HG03139 (cell line): ENCODE results near the gene KNOP1.
"Not testable (repeated sequence)": the region's sequence is repeated elsewhere in the genome, so short reads cannot be mapped to it uniquely, and the experiment has no call there.

Source experiments
- ATAC-seq: cut with Tn5 transposase; IDR thresholded peaks from one replicate; pipeline ENCODE4 v1.9.1; 2021; ENCODE audit not compliant: unreplicated experiment

The KNOP1 gene

DNA sequence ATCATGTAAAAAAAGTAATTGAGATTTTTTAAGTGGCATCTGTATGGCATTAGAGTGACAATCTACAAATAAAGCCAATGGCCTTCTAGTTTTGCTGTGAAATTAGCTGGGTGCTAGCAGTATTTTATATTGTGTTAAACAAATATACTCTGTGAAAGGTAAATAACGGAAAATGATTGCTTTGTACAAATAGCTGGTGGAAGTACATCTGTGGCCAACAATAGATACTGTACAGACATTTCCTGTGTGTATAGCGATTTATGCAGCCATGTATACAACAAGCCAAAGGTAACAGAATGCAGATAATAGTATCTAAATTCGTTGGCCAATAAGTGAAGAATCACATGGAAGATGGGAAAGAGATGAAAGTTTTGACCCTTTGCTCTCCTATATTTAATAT lies 26.6 kb upstream of the KNOP1 start:
- no peak for ATAC-seq

DNA sequence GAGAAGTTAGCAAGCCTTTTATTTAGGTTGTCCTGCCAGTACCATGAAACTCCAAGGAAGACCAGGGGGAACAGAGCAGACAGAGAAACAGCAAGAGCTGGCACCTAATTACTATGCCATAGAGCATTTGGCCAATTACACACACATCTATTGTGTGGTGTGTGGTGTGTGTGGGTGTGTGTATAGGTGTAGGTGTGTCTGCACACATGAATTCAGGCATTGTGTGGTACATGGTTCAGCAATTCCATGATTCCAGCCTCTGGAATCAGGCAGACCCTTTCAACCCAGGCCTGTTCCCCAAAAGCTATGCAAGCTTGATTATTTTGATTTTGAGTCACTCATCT lies 25.8 kb upstream of the KNOP1 start:
- no peak for ATAC-seq

DNA sequence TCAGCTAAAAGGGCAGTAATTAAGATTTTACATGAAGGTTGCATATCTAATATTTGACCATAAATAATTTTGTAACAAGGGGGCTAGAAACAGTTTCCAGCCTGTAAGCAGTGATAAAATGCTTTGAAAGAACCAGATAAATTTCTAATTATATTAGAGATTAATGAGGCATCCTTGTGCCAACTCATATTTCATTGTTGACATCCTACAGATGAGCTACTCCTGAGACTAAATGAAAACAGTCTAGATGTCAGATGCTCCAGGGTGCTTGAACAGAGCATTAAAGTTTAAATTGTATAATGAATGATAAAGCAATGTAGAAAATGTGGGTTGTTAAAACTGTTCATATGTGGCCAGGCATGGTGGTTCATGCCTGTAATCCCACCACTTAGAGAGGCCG lies 23.3 kb upstream of the KNOP1 start:
- ATAC-seq, result no peak

DNA sequence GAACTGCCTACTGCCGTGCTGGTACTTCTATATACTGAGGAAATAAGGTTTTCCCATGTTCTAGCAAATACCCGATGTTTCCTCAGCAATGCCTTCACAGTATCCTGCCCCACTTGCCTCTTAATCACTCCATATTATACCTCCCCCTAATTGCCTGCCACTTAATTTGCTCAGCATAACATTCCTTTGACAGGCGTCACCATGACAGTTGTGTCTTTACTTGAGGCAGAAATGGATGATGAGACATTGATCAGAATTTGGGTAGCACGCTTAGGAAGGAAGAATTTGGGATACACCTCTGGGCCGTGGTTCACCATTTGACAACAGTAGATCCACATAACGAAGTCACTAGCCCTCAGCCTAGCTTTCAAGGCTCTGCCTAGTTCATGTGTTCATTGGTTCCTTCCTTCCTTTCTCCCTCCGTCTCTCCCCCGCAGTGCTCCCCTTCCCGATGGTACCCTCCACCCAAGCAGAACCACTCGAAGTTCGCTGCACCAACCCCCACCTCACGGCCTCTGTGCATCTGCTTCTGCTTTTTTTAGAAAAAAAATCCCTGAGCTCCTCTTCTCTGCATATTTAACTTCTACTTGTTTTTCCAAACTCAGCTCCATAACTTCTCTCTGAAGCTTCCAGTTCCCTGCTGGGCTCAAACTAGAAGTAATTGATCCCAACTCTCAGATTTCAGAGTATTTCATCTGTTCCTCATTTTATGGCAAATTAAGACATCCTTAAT lies 19.4 kb upstream of the KNOP1 start:
- no peak for ATAC-seq

DNA sequence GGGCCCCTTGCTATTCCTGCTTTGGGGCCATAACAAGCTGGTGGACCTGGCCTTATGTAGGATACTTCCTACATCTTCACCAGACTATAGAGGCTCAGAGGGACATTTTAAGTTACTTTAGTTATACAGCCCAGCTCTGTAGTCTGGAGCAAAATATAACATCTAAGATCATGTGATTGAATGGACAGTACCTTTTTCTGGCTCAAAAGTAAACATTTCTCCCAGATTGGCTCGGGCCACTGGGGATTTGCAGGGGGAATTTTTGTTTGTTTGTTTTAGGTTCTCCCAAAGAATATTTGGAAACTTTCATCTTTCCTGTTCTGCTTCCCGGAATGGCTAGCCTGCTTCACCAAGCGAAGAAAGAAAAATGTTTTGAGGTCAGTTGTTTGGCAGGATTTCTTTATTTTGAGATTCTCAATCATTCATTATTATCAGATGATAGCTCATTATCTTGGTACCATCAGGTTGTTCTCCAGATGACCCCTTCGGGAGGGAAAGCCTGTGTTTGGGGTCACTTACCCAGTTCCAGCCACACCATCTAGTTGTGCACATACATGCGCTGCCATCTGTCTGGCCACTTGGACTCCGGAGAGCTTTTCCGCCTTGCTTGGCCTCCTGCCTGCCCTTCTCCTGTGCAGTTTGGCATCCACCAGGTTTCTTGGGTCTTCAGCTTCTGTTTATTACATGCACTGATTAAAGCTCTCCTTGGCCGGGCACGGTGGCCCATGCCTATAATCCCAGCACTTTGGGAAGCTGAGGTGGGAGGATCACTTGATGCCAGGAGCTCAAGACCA lies 17.2 kb upstream of the KNOP1 start:
- ATAC-seq, result no peak

DNA sequence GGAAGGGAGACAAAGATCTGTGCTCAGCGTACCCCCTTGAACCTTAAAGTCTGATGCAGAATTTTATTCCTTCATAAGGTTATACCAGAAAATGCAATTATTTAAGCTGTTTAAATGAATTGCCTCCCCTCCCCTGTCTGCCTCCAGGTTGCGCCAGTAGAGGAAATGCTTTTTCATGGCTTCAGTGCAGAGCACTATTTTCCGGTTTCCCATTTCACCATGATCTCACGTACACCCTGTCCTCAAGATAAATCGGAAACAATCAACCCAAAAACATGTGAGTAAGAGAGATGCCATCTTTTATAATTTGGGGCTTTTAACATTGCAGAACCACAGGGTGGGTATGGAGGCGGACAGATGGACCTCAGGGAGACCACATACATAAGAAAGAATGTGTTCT lies 15.5 kb upstream of the KNOP1 start:
- no peak for ATAC-seq

DNA sequence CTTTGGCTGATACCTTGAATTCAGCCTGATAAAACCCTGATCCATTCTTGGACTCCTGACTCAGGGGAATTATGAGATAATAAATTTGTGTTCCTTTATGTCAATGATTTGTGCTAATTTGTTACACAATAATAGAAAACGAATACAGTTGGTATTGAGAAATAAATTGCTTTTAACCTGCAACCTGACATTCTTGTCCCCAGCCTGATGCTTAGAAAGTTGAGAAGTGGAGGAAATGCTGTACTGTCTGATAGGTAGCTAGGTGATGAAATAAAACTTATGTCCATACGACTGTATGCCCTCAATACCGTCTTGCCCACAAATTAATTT lies 10.6 kb upstream of the KNOP1 start:
- no peak for ATAC-seq

DNA sequence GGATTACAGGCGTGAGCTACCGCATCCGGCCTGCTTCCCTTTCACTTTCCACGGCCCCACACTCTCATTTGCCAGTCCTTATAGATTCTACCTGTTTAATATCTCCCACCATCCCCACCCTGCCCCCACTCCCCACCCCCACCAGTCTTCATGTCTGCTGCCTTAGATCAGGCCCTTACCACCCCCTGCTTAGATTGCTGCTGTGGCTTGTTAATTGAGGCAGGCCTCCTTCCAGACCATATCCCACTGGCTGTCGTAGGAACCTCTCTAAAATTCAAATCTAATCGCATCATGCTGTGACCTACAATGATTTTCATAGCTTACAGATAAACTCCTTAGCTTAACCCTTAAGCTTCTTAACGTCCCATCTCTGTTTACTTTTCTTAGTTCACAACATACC lies 5.0 kb upstream of the KNOP1 start:
- ATAC-seq, result no peak

DNA sequence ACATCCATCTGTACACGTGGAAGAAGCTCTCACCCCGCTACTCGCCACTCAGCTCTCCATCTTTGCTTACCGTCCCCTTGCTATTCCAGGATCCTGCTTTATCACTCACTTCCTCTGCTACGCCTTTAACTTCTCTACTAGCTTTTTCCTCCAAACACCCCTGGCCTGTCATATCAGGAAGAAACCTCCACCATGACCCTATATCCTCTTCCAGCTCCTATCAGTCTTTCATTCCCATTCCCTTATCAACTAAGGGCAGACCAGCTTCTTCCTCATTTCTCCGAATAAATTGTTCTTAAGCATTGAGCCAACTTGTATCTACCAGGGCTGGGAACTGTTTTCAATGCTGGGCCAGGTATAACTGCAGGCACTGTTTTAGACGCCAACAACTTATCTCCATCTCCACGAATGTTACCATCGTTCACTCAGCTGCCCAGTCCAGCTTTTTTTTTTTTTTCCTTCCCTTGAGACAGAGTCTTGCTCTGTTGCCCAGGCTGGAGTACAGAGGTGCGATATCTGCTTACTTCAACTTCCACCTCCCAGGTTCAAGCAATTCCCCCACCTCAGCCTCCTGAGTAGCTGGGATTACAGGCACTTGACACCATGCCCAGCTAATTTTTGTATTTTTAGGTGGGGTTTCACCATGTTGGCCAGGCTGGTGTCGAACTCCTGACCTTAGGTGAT lies 4.4 kb upstream of the KNOP1 start:
- no peak for ATAC-seq

DNA sequence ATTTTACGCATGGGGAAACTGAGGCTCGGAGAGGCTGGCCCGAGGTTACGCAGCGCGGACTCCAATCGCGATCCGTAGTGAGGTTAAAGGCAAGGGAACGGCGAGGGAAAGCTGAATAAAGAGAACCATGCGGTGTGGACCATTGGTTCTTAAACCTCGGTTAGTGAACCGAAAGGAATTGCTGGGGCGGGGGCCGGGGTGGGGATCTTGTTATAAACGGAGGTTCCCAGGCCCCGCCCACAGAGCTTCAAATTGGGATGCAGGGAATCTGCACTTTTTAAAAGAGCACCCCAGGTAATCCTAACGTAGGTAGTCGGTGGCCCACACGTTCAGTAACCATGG lies 568 bp upstream of the KNOP1 start:
- no peak for ATAC-seq

DNA sequence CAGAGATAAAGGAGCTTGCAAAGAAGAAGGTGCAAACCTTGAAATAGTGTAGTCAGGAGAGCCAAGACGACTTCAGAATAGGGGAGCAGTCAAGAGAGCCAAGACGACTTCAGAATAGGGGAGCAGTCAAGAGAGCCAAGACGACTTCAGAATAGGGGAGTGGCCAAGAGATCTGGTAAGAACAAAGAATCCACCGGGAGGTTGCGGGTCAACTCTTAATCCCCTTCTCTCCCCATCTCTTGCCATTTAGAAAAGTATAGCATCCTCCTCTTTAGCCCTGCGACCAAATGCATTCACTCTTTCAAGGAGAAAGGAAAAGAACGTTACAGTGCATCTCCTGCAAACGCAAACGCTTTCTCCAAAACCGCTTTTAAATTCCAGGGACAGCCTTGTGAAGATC lies 713 bp downstream of the KNOP1 start:
- no peak for ATAC-seq

DNA sequence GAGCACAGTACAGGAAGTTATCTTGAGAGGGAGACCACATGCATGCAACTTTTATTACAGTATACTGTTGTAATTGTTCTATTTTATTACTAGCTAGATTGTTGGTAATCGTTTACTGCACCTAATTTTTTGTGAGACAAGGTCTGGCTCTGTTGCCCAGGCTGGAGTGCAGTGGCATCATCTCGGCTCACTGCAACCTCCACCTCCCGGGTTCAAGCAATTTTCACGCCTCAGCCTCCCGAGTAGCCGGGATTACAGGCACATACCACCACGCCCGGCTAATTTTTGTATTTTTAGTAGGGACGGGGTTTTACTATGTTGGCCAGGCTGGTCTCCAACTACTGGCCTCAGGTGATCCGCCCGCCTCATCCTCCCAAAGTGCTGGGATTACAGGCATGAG lies 1.3 kb downstream of the KNOP1 start:
- not testable (repeated sequence) for ATAC-seq

DNA sequence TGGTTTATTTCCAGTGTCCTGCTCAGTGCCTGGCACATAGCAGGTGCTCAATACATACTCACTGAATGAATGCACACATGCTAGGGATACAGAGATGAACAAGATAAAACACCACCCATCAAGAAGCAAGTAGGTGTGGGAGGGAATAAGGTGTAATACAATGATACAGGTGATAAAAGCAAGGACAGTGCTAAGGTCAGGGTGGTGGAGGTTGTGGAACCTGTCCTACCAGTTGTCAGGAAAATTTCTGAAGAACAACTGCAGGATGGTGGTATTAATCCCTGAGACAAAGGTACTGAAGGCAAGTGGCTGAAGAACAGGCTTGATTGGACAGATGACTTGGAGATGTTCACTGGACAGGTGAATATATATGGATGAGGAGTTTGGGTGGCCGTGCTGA lies 1.8 kb downstream of the KNOP1 start:
- ATAC-seq, result no peak

DNA sequence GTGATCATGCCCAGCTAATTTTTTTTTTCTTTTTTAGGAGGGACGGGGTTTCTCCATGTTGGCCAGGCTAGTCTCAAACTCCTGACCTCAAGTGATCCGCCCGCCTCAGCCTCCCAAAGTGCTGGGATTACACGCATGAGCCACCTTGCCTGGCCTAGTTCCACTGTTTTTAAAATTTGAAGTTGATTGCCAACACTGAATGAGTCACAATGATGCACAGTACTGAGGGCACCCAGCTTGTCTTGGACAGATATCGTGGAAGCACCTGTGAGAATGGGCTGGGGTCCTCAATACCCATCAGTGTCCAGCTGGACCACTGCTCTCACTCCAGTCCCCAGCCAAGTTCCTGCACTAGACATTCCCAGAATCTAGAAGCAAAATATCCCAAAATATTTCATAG lies 2.5 kb downstream of the KNOP1 start:
- ATAC-seq, result no peak

DNA sequence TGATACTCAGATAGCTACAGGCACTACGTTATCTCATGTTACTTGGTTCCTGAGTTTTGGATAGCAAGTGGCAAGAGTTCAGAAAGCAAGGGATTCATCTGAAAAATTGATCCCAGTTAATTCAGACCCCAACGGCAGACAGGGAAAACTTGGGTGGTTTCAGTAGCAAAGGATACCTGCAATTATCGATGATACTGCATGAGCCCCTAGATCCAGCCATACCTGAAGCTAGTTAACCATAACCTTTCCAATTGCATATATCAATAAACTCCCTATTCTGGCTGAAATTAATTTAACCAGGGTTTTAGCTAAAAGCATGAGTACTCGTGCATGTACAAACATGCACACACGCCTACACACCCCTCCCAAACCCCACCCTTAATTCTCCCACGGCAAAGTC lies 4.3 kb downstream of the KNOP1 start:
- ATAC-seq, result no peak

DNA sequence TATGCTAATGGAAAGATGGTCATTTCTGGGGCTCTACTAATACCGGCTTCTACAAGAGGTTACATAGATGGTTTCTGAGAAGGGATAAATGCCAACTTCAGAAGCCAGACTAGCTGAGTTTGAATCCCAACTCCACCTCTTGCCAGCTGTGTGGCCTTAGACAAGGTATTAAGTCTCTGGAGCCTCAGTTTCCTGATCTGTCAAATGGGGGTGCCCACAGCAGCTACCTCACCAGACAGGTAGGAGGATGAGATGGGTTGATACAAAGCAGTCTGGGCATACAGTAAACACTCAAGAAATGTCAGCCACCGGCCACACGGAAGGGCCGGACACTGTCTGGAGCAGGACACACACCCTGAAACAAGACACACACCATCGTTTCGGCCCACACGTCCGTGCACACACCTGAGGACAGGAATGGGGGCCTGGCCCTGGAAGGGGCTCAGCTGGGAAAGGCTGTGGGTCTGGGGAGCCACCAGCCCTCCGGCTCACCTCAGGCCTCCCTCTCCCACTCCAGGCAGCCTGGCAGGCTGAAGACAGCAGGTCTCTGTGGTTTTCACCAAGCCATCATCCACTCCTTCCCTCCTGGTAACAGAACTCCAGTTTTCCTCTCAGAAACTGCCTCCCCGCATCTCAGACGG lies 5.5 kb downstream of the KNOP1 start:
- ATAC-seq, result no peak

DNA sequence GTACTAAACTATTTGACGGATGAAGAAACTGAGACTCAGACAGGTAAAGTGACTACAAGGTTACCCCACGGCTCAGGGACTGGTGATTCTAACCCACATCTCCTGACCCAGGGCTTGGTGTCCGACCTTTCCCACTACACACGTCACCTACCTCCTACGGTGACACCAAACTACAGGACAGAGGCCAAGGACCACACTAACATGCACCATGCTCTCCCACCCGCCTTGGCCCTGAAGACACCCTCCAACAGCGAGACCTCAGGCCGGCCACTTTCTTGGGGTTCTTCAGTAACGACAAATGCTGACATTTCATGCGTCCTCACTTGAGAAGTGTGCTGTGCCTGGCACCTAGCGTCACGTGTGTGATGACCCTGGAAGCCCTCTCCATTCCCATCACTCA lies 6.4 kb downstream of the KNOP1 start:
- ATAC-seq, result no peak

DNA sequence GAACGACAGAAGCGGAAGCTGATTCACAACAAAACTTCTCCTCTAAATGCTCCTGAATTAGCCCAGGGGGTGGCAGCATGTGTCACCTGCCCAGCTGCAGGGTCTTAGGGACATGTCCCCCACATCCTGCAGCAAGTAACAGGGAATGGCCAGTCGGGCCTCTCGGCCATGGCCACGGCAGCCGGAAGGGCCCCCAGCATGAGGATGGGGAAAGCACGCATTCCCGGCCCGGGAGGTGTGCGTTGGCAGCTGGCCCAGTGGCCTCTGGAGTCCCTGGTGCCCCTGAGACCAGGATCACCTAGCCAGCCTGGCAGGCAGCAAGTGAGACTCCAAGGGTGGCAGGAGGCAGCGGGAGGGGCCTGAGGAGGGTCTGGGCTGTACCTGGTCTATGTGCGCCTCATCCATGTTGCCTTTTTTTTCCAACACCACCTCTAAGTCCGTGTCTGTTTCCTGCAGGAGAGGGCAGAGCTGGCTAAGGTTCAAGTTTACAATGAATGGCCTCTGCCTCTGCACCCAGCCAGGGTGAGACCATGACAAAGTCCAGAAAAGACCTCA lies 7.0 kb downstream of the KNOP1 start:
- no peak for ATAC-seq

DNA sequence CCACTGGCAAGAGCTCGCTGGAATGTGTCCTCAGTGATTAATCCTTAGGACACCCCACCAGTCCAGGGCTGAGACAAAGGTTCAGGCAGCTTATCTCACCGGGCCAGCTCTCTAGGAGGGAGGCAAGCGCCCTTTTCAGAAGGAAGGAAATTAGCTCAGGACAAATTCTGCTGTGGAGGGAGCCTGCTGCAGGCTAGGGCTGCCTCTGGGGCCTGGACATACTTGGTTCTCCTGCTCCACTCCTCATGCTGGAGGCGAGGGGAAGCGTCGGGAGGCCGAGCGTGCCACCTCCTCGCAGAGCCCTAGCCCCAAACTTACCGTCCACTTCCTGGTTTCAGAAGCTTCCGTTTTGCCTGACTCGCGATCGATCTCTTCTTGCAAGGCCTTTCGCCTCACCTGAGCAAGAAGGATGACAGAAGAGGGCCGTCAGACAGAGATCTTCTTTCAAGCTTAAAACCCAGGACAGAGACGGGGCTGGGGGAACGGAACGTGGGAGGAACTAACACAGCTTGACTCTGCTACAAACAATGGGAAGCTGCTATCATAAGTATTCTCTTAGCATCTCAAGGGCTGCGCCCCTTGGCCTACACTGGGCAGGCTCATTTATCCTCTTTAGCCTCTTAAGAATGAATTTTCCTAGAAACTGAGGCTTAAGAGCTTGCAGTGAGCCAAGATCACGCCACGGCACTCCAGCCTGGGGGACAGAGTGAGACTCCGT lies 7.7 kb downstream of the KNOP1 start:
- no peak for ATAC-seq

DNA sequence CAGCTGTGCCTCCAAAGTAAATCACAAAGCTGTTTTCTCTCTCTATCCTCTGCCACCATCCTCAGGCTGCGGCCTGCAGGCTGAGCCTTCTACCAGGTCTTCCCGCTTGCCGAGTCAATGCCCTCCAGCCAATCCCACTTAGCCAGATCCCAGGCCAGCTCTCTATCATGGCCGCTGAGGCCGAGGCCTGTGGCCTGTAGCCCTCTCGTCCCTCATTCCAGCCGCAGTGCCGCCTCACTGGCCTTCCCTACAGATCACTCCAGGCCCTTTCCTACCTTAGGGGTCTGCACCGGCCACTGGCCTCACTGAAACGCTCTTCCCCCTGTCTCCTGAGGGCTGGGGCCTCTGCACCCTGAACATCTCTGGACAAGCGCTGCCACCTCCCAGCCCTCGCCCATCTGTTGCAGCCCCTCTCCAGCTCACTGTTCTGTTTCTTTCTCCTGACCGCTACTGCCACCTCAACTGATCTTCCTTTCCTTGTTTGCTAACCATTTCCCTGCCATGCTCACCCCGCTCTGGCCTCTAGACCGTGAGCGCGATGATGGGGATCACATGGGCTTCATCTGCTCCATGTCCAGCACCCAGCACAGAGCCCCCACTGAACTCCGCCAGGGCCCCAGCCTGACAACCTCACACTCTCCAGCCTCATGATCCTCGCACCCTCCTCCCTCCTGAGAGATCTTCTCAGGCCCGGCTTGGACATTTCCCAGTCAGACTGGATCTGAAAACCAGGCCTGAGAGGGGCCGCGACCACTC lies 8.5 kb downstream of the KNOP1 start:
- no peak for ATAC-seq
